Inferior parietal cortex (tissue), 1 donor: ENCODE data around the gene NRG2.
A peak's percentile ranks its signal among the peaks of the same experiment; 100 is the strongest.

ENCODE experiments used
- DNase-seq: peaks from one replicate; pipeline ENCODE4 v3.0.0-alpha.2; 2016; ENCODE audit errors: extremely low spot score

Gene NRG2

GRCh38 chr5:139880416-139881142 is 162.5 kb downstream of the NRG2 start:
- no peak for DNase-seq

GRCh38 chr5:139878093-139878492 is 165.0 kb downstream of the NRG2 start:
- DNase-seq = no peak

DNA sequence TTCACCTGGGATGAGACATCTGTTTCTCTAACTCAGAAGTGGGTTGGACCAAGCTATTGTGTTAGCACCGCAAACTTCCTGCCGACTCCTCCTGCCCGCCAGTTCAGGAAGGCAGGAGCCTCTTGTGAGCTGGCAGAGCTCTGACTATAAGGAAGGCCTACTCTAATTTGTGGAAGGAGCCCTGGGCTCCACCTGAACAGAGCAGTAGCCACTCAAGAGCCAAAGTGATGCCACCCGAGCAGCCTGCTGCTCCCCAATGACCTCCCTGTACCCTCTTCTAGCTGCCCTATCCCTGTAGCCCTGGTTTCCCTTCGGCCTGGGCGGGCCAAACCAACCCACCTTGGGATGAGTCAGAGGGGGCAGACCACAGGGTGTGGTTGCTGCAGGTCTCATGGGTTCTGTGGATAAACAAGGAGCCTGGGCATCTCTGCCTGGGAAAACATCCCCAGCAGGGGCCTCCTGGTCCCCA is 165.9 kb downstream of the NRG2 start:
- DNase-seq = no peak

GRCh38 chr5:139875957-139876356 is 167.1 kb downstream of the NRG2 start:
- no peak for DNase-seq

- no peak for DNase-seq
Measured at GRCh38 chr5:139872851-139873794, 170.0 kb downstream of the NRG2 start.

DNA sequence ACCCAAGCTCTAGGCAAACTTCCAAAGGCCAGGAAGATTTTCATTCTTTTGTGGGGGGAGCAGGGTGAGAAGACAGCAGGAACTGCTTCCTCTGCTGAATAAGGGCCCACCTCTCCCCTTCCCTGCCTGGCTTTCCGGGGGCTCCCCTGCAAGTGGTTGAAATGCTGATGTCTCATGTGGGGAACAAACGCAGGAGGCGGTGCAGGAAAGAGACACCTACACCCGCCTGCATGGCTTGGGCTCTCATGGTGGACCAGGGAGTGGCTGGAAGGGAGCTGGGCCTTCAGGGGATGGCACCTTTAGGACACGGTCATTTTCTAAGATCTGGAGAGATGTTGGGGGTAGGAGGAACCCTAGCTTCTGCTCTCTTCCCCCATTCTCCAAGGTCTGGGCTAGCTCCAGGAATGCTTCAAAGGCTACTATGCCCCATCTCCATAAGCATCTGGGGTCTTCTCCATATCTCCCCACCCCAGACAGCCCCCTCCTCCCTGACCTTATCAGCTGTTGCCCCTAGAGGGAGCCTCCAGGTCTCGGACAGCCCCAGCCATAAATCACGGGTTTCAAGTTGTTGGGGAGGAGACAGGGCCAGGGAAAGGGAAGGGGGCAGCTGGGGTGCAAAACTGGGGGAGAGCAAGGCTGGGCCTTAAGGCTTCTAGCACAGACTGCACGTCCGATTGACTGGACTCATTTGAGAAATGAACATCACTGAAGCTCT is 170.9 kb downstream of the NRG2 start:
- DNase-seq = no peak

- DNase-seq = no peak
Measured at GRCh38 chr5:139871614-139872013, 171.5 kb downstream of the NRG2 start.

DNA sequence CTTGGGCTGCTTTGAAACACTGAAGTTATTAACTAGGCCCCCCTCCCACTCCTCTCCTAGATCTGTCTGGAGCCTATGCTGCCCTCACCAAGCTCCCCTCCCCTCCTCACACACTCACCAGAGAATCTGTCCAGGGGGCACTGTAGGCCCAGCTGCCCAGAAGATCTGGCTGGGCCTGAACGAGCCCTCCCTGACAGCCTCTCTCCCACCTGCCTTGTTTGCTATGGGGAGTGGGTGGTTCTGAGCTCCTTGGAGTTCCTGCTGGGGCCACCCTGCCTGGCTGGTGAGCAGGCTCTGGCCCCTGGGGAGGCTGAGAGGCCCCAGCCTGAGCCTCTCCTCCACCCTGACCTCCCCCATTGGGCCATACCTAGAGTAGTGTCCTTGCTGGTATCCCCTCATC is 172.4 kb downstream of the NRG2 start:
- no peak for DNase-seq

GRCh38 chr5:139869042-139869790 is 173.9 kb downstream of the NRG2 start:
- DNase-seq = no peak

DNA sequence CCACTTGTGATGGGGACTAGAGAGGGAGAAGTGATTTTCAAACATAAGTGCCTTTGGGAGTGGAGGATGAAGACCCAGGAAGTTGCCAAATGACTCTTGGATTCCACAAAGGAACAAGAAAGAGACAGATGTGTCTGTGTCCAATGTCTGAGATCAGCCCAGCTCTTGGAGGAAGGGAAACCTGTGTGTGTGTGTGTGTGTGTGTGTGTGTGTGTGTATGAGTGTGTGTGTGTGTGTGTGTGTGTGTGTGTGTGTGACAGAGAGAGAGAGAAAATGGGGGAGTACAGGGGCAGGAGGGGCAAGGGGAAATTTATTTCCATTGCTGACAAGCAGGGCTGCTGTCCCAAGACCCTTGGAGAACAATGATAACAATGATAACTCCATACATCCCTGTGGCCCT is 175.5 kb downstream of the NRG2 start:
- no peak for DNase-seq

DNA sequence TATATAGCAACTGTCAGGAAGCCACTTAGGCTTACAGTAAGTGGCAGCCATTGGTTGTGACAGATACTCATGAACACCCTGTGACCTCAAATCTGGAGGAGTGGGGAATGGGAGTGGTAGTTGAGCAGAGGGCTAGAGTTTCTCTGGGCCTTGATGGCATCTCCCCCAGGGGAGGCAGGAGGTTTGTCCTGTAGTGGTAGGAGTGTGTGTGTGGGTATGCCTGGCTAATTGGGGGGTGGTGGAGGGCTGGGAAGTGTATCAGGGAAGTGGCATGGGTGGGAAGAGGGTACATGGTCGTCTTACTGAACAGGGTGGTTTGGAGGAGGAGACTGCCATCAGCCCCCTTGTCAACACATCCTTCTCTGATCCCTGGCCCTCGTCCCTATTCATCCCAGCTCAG is 176.0 kb downstream of the NRG2 start:
- DNase-seq = no peak

GRCh38 chr5:139864716-139865483 is 178.2 kb downstream of the NRG2 start:
- DNase-seq = no peak

DNA sequence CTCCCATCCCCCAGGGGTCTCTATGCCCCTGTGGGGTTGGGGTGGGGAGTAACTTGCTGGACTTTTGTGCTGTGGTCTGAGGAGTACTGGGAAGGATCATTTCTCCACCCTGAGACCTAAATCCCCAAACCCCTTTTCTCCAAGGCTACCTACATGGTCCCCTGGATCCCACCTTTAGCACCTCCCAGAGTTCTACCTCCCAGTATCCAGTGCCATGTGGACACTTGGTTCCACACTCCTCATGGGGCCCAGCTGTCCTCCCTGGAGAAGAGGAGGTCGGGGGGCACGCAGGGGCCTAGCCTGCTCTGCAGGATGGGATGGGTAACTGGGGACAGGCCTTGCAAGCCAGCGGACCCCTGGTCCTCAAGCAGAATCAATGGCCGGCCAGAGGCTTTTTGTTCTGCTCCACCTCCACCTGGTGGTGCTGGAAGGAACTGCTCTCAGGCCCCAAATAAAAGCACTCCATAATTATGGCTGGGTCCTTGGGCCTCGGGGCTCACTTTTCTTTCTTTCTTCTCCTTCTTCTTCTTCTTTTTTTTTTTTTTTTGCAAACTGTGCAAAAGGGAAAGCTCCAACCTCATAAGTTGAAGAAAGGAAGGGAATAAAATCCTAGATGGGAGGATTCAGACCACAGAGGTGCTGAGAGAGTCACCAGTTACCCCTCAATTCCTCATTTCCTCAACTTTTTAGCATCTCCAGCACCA is 179.1 kb downstream of the NRG2 start:
- DNase-seq = peak; percentile 85

GRCh38 chr5:139863361-139863760 is 179.7 kb downstream of the NRG2 start:
- peak; percentile 49 for DNase-seq

- no peak for DNase-seq
Measured at GRCh38 chr5:139862803-139863202, 180.3 kb downstream of the NRG2 start.

- DNase-seq = no peak
Measured at GRCh38 chr5:139862313-139862712, 180.8 kb downstream of the NRG2 start.

GRCh38 chr5:139861889-139862207 is 181.3 kb downstream of the NRG2 start:
- DNase-seq = no peak

- DNase-seq = no peak
Measured at GRCh38 chr5:139861021-139861888, 181.8 kb downstream of the NRG2 start.

GRCh38 chr5:139859013-139859412 is 184.1 kb downstream of the NRG2 start:
- DNase-seq = no peak
